ENCODE results near the gene CACHD1.

GRCh38 chr1:64579767-64580166 is 109.8 kb downstream of the CACHD1 start:
- TF ChIP-seq CTCF (IDR thresholded peaks at IDR 0.05) (no peak), POLR2A (IDR thresholded peaks at IDR 0.05) (no peak), POLR2AphosphoS5 (IDR thresholded peaks at IDR 0.05) (no peak)

Data from prostate gland (tissue), 2 donors.